ENCODE measurements around the gene AGBL4.

GRCh38 chr1:48488721-48489120, 1535.0 kb downstream of the AGBL4 start:
- no peak for TF ChIP-seq CTCF (conservative IDR thresholded peaks at IDR 0.05; ENCODE audit: low read depth, low read length)
- TF ChIP-seq EZH2 (IDR thresholded peaks at IDR 0.05; ENCODE audit: low read length, unreplicated experiment): no peak
- TF ChIP-seq EZH2phosphoT487 (IDR thresholded peaks at IDR 0.05; ENCODE audit: borderline replicate concordance, low read length): no peak
